NCI-H1930 (cell line): ENCODE results near the gene SPTLC2.

Source experiments
- DNase-seq, 2 experiments: peaks; one replicate each; lab custom pipeline; 2025; lab: John Stamatoyannopoulos, UW

The SPTLC2 gene

GRCh38 chr14:77622366-77622961 is 6.0 kb upstream of the SPTLC2 start:
- no peak for DNase-seq

DNA sequence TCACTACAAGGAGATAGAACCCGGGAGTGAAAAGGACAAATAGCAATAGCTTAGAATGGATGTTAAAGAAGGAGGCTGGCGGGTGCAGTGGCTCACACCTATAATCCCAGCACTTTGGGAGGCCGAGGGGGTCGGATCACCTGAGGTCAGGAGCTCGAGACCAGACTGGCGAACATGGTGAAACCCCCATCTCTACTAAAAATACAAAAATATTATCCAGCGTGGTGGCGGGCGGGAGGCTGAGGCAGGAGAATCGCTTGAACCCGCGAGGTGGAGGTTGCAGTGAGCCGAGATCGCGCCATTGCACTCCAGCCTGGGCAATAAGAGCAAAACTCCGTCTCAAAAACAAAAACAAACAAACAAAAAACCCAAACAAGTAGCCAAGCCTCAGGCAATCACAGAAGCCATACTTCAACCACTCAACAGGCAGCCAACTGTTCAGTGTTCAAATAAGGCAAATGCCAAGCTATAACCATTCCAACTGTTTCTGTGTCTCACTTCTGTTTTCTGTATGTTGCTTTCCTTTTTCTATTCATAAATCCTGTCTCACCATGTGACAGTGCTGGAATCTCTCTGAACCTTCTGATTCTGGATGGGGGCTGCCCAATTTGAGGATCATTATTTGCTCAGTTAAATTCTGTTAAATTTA is 3.9 kb upstream of the SPTLC2 start:
- DNase-seq: no peak

GRCh38 chr14:77618381-77618970 is 2.0 kb upstream of the SPTLC2 start:
- DNase-seq: no peak

GRCh38 chr14:77616133-77616453 is 344 bp downstream of the SPTLC2 start:
- DNase-seq: no peak

GRCh38 chr14:77615361-77616132 is 890 bp downstream of the SPTLC2 start:
- no peak for DNase-seq

GRCh38 chr14:77613201-77613600 is 3.2 kb downstream of the SPTLC2 start:
- DNase-seq: no peak

DNA sequence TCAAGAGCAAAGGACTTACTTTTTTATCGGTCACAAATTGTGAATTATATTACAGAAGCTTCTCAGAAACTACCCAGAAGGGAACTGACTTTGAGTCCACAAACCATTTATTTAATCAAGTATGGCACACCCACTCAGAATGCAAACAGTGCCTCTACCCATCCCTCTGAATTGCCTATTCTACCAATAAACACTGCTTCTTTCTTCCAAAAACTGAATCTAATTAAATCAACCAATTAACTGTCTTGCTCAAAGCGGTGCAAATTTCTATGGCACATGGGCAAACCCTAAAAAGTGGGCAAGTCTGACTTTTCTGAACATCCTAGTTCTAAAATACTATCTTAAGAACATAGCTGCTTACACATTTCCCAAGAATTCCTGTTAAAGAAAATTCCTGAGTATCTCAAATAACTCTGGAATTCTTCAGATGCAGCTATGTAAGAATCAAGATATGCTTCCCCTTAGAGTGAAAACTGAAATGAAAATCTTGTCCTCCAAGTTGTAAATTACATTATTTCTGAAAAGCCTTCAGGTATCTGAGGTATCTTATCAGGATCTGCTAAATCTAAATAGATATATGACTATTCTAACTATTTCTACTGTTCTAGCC is 4.3 kb downstream of the SPTLC2 start:
- DNase-seq: no peak

DNA sequence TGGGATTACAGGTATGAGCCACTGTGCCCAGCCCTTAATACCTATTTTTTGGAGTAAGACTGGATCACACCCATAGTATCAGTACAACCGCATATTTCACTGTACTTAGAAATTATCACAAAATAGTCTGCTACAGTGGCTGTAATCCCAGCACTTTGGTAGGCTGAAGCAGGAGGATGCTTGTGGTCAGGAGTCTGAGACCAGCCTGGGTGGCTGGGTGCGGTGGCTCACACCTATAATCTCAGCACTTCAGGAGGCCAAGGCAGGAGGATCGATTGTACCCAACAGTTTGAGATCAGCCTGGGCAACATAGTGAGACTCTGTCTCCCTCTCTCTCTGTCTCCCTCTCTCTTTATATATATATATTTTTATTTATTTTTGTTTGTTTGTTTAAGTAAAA is 5.9 kb downstream of the SPTLC2 start:
- no peak for DNase-seq

- no peak for DNase-seq
These were observed 6.5 kb downstream of the SPTLC2 start for GRCh38 chr14:77609922-77610321.

DNA sequence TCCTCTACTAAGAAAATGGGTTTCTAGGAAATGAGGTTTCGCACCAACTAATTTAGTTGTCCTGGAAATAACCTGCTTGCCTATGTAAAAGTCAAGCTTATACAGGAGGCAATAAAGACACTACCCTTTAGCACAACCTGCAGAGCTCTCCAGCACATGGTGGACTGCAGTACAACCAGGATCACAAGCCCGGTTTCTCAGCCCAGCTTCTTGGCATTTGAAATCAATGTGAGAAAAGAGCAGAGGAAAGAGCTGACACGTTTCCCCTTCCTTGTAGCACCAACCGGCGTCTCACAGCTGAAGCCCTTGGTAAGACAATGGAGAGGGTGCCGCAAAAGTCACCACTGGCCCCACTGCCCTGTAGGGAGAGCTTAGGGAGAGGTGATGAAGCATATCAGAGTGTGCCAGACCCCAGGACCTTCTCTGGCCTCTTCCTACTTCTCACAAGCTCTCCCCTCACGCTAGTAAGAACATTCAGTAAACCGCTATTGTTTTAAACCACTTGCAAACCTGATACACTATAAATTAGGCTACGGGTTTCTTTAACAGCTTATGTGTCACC is 8.6 kb downstream of the SPTLC2 start:
- no peak for DNase-seq

GRCh38 chr14:77605392-77605972 is 11.0 kb downstream of the SPTLC2 start:
- no peak for DNase-seq

- DNase-seq: no peak
These were observed 12.7 kb downstream of the SPTLC2 start for GRCh38 chr14:77603654-77604255.

DNA sequence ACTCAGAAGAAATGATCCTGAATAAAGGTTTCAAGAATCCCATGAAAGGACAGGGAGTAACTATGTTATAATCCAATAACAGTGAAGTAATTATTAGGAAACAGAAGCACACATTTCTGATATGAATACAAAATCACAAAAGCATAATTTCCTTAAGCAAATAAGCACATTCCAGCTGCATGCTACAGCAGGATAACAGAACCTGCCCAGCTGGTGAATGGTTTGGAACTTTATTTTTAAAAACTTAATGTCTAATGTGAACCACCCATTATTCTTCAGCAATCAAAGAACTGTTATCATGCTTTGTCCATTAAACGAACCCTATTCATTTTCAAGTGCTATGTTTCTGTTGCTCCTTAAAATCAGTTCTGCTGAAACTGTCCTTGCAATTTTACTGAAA is 13.4 kb downstream of the SPTLC2 start:
- no peak for DNase-seq

- no peak for DNase-seq
These were observed 14.4 kb downstream of the SPTLC2 start for GRCh38 chr14:77601846-77602619.

- no peak for DNase-seq
These were observed 16.5 kb downstream of the SPTLC2 start for GRCh38 chr14:77599889-77600288.

DNA sequence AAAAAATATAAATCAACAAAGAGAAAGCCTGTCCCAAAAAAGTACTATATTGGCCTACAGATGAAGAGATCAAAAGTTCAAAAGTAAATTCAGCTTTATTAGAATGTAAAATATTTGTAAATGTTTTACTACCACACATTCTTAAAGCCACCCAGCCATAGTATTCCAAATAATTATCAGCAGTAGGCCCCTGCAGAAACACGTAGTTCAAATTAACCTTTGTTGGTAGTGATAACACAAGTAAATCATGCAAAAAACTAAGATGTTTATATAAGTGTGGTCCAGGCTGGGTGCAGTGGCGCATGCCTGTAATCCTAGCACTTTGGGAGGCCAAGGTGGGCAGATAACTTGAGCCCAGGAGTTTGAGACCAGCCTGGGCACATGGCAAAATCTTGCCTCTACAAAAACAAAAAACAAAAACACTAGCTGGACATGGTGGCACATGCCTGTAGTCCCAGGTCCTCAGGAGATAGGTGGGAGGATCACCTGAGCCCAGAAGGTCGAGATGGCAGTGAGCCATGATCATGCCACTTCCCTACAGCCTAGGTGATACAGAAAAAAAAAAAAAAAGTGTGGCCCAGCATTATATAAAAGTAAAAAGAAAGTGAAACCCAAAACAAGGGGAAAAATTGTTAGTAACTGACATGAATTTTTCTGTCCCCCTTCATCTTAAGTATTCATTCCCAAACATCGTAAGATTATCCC is 17.9 kb downstream of the SPTLC2 start:
- DNase-seq: no peak

DNA sequence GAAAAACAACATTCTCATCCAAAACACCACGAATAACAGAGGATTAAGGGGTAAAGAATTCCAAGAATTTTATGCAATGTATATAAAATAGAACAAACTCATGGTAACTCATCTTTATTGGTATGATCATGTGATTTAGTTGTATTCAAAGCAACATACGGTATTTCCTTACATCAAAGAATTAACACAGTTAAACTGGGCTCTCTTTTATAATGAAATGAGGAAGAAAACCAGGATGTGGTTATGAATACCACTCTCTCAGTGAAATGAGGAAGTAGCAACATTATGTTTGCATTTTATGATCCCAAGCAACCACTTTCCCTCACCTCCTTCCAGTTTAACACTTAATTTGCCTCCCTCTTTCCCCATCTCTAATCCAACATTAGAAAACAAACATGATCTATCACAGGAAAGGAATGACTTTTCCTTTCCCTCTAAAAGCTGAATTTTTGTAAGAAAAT is 22.9 kb downstream of the SPTLC2 start:
- DNase-seq: no peak

GRCh38 chr14:77590845-77591485 is 25.5 kb downstream of the SPTLC2 start:
- no peak for DNase-seq

DNA sequence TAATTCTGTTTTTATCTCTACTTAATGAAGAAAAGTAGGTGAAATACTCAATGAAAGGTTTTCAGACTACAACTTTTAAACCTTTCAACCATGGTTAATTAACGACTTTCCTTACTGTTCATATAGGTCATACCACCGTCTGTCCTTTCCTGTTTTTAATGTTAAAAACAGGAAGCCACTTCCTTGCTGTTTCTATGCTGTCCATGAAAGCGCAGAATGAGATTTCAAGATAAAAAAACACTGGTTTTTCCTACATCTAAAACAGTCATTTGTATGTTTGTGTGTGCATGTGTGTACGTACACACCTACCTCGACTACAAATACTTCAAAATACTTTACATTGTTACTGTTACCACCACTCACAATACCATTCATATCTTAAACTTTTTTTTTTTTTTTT is 27.3 kb downstream of the SPTLC2 start:
- no peak for DNase-seq
